K562 (cell line): Measurements from ENCODE around the gene COL6A1. TPM values are rescaled to one million over a fixed set of nuclear protein-coding genes. Genes with fewer than 3 reads are reported as not detected.

Experiments used
- GATAD2A ChIP-seq: fragments of 450-650 bp; IDR thresholded peaks from 2 replicates; pipeline ENCODE4 v1.6.1; 2017
- MAFF ChIP-seq: IDR thresholded peaks from 2 replicates; pipeline ENCODE4 v1.6.1; 2012; ENCODE audit warnings: low read length, improper control_type of control experiment
- RB1 ChIP-seq: fragments of 450-650 bp; IDR thresholded peaks from 2 replicates; pipeline ENCODE4 v1.6.1; 2017; ENCODE audit warnings: low read depth, mild to moderate bottlenecking
- SNRNP70 ChIP-seq: fragments of 200-400 bp; formaldehyde crosslinking; optimal IDR thresholded peaks from 2 replicates; pipeline ENCODE3; 2017; ENCODE audit warnings: low read depth, low read length
- polyA plus RNA-seq, 8 experiments: library from polyadenylated mRNA; depleted of rRNA in 4 of 8; stranded (reverse) in 5 of 8; unstranded in 3 of 8; fragments of >200 nt; fragmentation: Nextera tagmentation in 2 of 8; fragmentation: Illumina TruSeq in 1 of 8; extraction: Ambion mirVana in 2 of 8; extraction: Trizol in 1 of 8; gene quantifications; 2 replicates each; pipeline versions ENCODE4 v1.2.1 to v1.2.3, GENCODE V29; 2011 to 2014; ENCODE audit warnings: inconsistent platforms in 1 of 8, missing spikeins in 1 of 8
- total RNA-seq, 7 experiments: library from RNA; depleted of rRNA in 6 of 7; stranded (reverse); fragments of >200 nt in 6 of 7; fragmentation: Illumina TruSeq in 2 of 7; extraction: Trizol in 2 of 7; gene quantifications; 2 replicates each; pipeline versions ENCODE4 v1.2.1 to v1.2.3, GENCODE V29; 2011 to 2021; ENCODE audit warnings: low replicate concordance in 1 of 7
- TF ChIP-seq, protein P1 (sequence below): IDR thresholded peaks from 3 replicates; pipeline ENCODE4 v1.6.1; 2011; ENCODE audit warnings: borderline replicate concordance, mild to moderate bottlenecking, moderate library complexity; ENCODE audit not compliant: insufficient read length; ENCODE audit errors: extremely low read depth
- TF ChIP-seq, protein P2 (sequence below): fragments of 450-650 bp; IDR thresholded peaks from 2 replicates; pipeline ENCODE4 v1.7.0; 2016; ENCODE audit warnings: borderline replicate concordance
- TF ChIP-seq, protein P3 (sequence below), 2 experiments: fragments of 200-800 bp in 1 of 2; sonication (Bioruptor generic) in 1 of 2; sonication (generic) in 1 of 2; formaldehyde crosslinking in 1 of 2; IDR thresholded peaks in 1 of 2; conservative IDR thresholded peaks in 1 of 2; 2 replicates each; pipeline versions ENCODE4 v1.5.0 to v1.6.1; 2016 to 2020; ENCODE audit warnings: missing compliant biosample characterization in 1 of 2, missing genetic modification characterization in 1 of 2, missing genetic modification reagents in 1 of 2

The COL6A1 gene
- total and polyA plus RNA-seq, 9 of the 15 experiments (the other 6 are each of a cell fraction or from before 2014, with no cell fraction given) = 0.07 to 1.3 (median 0.14) TPM; not detected in 3

DNA sequence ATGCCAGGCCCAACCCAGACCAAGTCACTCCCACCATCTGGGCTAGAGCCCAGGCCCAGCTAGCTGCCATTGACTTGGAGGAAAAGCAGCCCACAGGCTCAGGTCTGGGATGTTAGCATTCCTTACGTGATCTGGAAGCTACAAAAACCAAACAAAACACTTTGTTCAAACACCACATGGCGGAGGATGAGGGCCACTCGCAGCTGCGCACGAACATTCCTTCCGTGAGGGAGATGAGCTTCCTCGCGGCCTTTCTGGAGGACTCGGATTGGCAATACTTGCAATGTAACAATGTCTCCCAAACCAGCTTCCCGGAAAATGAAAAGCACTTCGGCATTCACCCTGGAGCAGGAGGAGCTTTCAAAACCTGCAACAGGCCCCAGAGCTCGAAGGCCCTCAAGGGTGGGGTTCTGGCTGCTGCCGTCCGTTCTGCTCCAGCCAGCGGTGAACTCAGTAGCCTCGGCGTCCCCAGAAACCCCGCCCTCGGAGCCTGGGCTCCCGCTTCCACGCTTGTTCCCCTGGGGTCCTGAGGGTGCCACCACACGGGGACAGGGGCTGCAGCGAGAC is 40.5 kb downstream of the COL6A1 start (continued):
- TF ChIP-seq, protein P1, sequence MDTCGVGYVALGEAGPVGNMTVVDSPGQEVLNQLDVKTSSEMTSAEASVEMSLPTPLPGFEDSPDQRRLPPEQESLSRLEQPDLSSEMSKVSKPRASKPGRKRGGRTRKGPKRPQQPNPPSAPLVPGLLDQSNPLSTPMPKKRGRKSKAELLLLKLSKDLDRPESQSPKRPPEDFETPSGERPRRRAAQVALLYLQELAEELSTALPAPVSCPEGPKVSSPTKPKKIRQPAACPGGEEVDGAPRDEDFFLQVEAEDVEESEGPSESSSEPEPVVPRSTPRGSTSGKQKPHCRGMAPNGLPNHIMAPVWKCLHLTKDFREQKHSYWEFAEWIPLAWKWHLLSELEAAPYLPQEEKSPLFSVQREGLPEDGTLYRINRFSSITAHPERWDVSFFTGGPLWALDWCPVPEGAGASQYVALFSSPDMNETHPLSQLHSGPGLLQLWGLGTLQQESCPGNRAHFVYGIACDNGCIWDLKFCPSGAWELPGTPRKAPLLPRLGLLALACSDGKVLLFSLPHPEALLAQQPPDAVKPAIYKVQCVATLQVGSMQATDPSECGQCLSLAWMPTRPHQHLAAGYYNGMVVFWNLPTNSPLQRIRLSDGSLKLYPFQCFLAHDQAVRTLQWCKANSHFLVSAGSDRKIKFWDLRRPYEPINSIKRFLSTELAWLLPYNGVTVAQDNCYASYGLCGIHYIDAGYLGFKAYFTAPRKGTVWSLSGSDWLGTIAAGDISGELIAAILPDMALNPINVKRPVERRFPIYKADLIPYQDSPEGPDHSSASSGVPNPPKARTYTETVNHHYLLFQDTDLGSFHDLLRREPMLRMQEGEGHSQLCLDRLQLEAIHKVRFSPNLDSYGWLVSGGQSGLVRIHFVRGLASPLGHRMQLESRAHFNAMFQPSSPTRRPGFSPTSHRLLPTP = no peak
- TF ChIP-seq MAFF (no peak), GATAD2A (no peak), SNRNP70 (no peak), RB1 (no peak)
- TF ChIP-seq, protein P2, sequence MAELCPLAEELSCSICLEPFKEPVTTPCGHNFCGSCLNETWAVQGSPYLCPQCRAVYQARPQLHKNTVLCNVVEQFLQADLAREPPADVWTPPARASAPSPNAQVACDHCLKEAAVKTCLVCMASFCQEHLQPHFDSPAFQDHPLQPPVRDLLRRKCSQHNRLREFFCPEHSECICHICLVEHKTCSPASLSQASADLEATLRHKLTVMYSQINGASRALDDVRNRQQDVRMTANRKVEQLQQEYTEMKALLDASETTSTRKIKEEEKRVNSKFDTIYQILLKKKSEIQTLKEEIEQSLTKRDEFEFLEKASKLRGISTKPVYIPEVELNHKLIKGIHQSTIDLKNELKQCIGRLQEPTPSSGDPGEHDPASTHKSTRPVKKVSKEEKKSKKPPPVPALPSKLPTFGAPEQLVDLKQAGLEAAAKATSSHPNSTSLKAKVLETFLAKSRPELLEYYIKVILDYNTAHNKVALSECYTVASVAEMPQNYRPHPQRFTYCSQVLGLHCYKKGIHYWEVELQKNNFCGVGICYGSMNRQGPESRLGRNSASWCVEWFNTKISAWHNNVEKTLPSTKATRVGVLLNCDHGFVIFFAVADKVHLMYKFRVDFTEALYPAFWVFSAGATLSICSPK = no peak
- TF ChIP-seq, protein P3, sequence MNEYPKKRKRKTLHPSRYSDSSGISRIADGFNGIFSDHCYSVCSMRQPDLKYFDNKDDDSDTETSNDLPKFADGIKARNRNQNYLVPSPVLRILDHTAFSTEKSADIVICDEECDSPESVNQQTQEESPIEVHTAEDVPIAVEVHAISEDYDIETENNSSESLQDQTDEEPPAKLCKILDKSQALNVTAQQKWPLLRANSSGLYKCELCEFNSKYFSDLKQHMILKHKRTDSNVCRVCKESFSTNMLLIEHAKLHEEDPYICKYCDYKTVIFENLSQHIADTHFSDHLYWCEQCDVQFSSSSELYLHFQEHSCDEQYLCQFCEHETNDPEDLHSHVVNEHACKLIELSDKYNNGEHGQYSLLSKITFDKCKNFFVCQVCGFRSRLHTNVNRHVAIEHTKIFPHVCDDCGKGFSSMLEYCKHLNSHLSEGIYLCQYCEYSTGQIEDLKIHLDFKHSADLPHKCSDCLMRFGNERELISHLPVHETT (CRISPR knock-in tag; conservative IDR thresholded peaks at IDR 0.05 in 1 of 2, IDR thresholded peaks at IDR 0.05 in 1 of 2) = no peak
